ENCODE results near the gene HNF1B. TPM values are rescaled to one million over a fixed set of nuclear protein-coding genes. Genes with fewer than 3 reads are reported as not detected.
A peak's percentile ranks its signal among the peaks of the same experiment; 100 is the strongest.

The HNF1B gene
- total RNA-seq: 1 to 10 TPM in 1 of 4 donors, under 1 TPM in 1, not detected in 2; 0.29 to 1.5 TPM

- TF ChIP-seq POLR2A (IDR thresholded peaks at IDR 0.05): no peak
- no peak for TF ChIP-seq CTCF (IDR thresholded peaks at IDR 0.05)
- H3K4me3 ChIP-seq: peak within 1 kb of the TSS in 1 of 2 donors; percentile 13
- DNase-seq: no peak
- no peak within 1 kb of the TSS for H3K27ac ChIP-seq
- peaks cover 8 to 52% of the 10 kb centered on the region in 2 donors for H3K27me3 ChIP-seq
- intact Hi-C loops (cut with DNase I; ENCODE audit: low total_unique reads): no loop called here
- no peaks in the 10 kb centered on the region for H3K36me3 ChIP-seq
- peaks cover 0 to 26% of the 10 kb centered on the region in 2 donors for H3K4me1 ChIP-seq
- no peaks in the 10 kb centered on the region for H3K9me3 ChIP-seq
These were observed at the start of gene HNF1B for GRCh38 chr17:37744961-37745800. Gene HNF1B (minus strand): TSS chr17:37745059. CDS start chr17:37744884, 175 bp downstream.

- Histone ChIP-seq H3K27ac (no peak overlapping the region), H3K27me3 (no peaks in the 10 kb centered on the region), H3K36me3 (no peaks in the 10 kb centered on the region), H3K9me3 (no peaks in the 10 kb centered on the region), H3K4me3 (no peak overlapping the region), H3K4me1 (no peaks in the 10 kb centered on the region)
- no peak for DNase-seq
- intact Hi-C loops (cut with DNase I; ENCODE audit: low total_unique reads): no loop called here
- TF ChIP-seq CTCF (IDR thresholded peaks at IDR 0.05): no peak
- TF ChIP-seq POLR2A (IDR thresholded peaks at IDR 0.05): no peak
These were observed 47.9 kb upstream of the HNF1B start for GRCh38 chr17:37792787-37793186.

GRCh38 chr17:37791447-37792399 is 46.9 kb upstream of the HNF1B start:
- Histone ChIP-seq H3K27ac (no peak overlapping the region), H3K4me1 (no peaks in the 10 kb centered on the region), H3K9me3 (no peaks in the 10 kb centered on the region), H3K4me3 (no peak overlapping the region), H3K27me3 (no peaks in the 10 kb centered on the region), H3K36me3 (no peaks in the 10 kb centered on the region)
- no peak for TF ChIP-seq CTCF (IDR thresholded peaks at IDR 0.05)
- TF ChIP-seq POLR2A (IDR thresholded peaks at IDR 0.05): no peak
- DNase-seq: no peak
- intact Hi-C loops (cut with DNase I; ENCODE audit: low total_unique reads): no loop called here

- H3K4me1 ChIP-seq: no peaks in the 10 kb centered on the region
- no peak overlapping the region for H3K27ac ChIP-seq
- H3K4me3 ChIP-seq: no peak overlapping the region
- TF ChIP-seq POLR2A (IDR thresholded peaks at IDR 0.05): no peak
- H3K27me3 ChIP-seq: no peaks in the 10 kb centered on the region
- no peaks in the 10 kb centered on the region for H3K9me3 ChIP-seq
- no peak for DNase-seq
- intact Hi-C loops (cut with DNase I; ENCODE audit: low total_unique reads): no loop called here
- H3K36me3 ChIP-seq: no peaks in the 10 kb centered on the region
These were observed 45.1 kb upstream of the HNF1B start for GRCh38 chr17:37789771-37790541.

- Histone ChIP-seq H3K9me3 (no peaks in the 10 kb centered on the region), H3K36me3 (no peaks in the 10 kb centered on the region), H3K27me3 (no peaks in the 10 kb centered on the region), H3K4me3 (no peak overlapping the region), H3K4me1 (no peaks in the 10 kb centered on the region), H3K27ac (no peak overlapping the region)
- intact Hi-C loops (cut with DNase I; ENCODE audit: low total_unique reads): no loop called here
- DNase-seq: no peak
- no peak for TF ChIP-seq POLR2A (IDR thresholded peaks at IDR 0.05)
- TF ChIP-seq CTCF (IDR thresholded peaks at IDR 0.05): no peak
These were observed 44.2 kb upstream of the HNF1B start for GRCh38 chr17:37789021-37789565.

All from uterus (tissue), 4 donors.